Measurements from ENCODE around the gene WNT3. TPM values are rescaled to one million over a fixed set of nuclear protein-coding genes. Genes with fewer than 3 reads are reported as not detected.

The WNT3 gene
- total RNA-seq, 4 donors from 2014 or later = 0.21 to 0.90 (median 0.73) TPM

GRCh38 chr17:46730026-46730425 lies 88.5 kb downstream of the WNT3 start:
- no peak overlapping the region for H3K27ac ChIP-seq
- no peak for TF ChIP-seq POLR2A (IDR thresholded peaks at IDR 0.05)
- WGBS, 2 donors = 90 to 93% methylated on average over 2 of the region's 2 CpGs

GRCh38 chr17:46727572-46728348 lies 90.7 kb downstream of the WNT3 start:
- 90% methylated on average over 4 of the region's 4 CpGs for WGBS, 2 donors
- Histone ChIP-seq H3K4me3 (no peak overlapping the region), H3K4me1 (no peaks in the 10 kb centered on the region), H3K36me3 (peaks cover 0 to 44% (median 0%) of the 10 kb centered on the region in 3 donors), H3K9me3 (no peaks in the 10 kb centered on the region), H3K27me3 (no peaks in the 10 kb centered on the region), H3K27ac (no peak overlapping the region)
- DNase-seq (ENCODE audit: low spot score in 2 of 2) = no peak
- no peak for TF ChIP-seq POLR2A (IDR thresholded peaks at IDR 0.05)
- TF ChIP-seq EP300 (IDR thresholded peaks at IDR 0.05) = no peak
- no peak for TF ChIP-seq CTCF (IDR thresholded peaks at IDR 0.05)

More at GRCh38 chr17:46730026-46730425, 88.5 kb downstream of the WNT3 start:
- DNase-seq (ENCODE audit: low spot score in 2 of 2) = no peak
- Histone ChIP-seq H3K4me3 (no peak overlapping the region), H3K4me1 (no peaks in the 10 kb centered on the region), H3K36me3 (peaks cover 0 to 55% (median 0%) of the 10 kb centered on the region in 3 donors), H3K27me3 (no peaks in the 10 kb centered on the region), H3K9me3 (no peaks in the 10 kb centered on the region)

- no peaks in the 10 kb centered on the region for H3K27me3 ChIP-seq
- WGBS, 2 donors = 75 to 83% methylated on average over 3 of the region's 3 CpGs
- H3K4me3 ChIP-seq = no peak overlapping the region
- H3K4me1 ChIP-seq = no peaks in the 10 kb centered on the region
- H3K9me3 ChIP-seq = no peaks in the 10 kb centered on the region
- H3K27ac ChIP-seq = no peak overlapping the region
- no peak for DNase-seq (ENCODE audit: low spot score in 2 of 2)
- TF ChIP-seq POLR2A (IDR thresholded peaks at IDR 0.05) = no peak
- no peak for TF ChIP-seq EP300 (IDR thresholded peaks at IDR 0.05)
- no peak for TF ChIP-seq CTCF (IDR thresholded peaks at IDR 0.05)
- H3K36me3 ChIP-seq = peaks cover 0 to 48% (median 0%) of the 10 kb centered on the region in 3 donors
Measured at GRCh38 chr17:46726206-46726605, 92.3 kb downstream of the WNT3 start.

- Histone ChIP-seq H3K36me3 (peaks cover 0 to 37% (median 0%) of the 10 kb centered on the region in 3 donors), H3K27me3 (no peaks in the 10 kb centered on the region), H3K4me3 (no peak overlapping the region), H3K27ac (no peak overlapping the region), H3K9me3 (no peaks in the 10 kb centered on the region), H3K4me1 (no peaks in the 10 kb centered on the region)
- TF ChIP-seq EP300 (IDR thresholded peaks at IDR 0.05) (no peak), CTCF (IDR thresholded peaks at IDR 0.05) (no peak), POLR2A (IDR thresholded peaks at IDR 0.05) (no peak)
- DNase-seq (ENCODE audit: low spot score in 2 of 2) = no peak
- 68 to 79% methylated on average over 7 of the region's 7 CpGs for WGBS, 2 donors
Measured at GRCh38 chr17:46722662-46723285, 95.7 kb downstream of the WNT3 start.

GRCh38 chr17:46720408-46720807 lies 98.1 kb downstream of the WNT3 start:
- TF ChIP-seq EP300 (IDR thresholded peaks at IDR 0.05) (no peak), CTCF (IDR thresholded peaks at IDR 0.05) (no peak), POLR2A (IDR thresholded peaks at IDR 0.05) (no peak)
- no peak for DNase-seq (ENCODE audit: low spot score in 2 of 2)
- H3K27me3 ChIP-seq = no peaks in the 10 kb centered on the region

More at GRCh38 chr17:46720408-46720807, 98.1 kb downstream of the WNT3 start:
- 56 to 61% methylated on average over 5 of the region's 5 CpGs for WGBS, 2 donors
- Histone ChIP-seq H3K27ac (no peak overlapping the region), H3K4me1 (no peaks in the 10 kb centered on the region), H3K9me3 (no peaks in the 10 kb centered on the region), H3K4me3 (no peak overlapping the region), H3K36me3 (peaks cover 0 to 32% (median 0%) of the 10 kb centered on the region in 3 donors)
